Measurements from ENCODE around the gene CAMK1D.

CAMK1D gene

GRCh38 chr10:12703813-12704212 is 354.5 kb downstream of the CAMK1D start (continued):
- no peak for TF ChIP-seq AEBP2 (tag by site-specific recombination; IDR thresholded peaks at IDR 0.05; ENCODE audit: borderline replicate concordance)
- no peak for TF ChIP-seq ZNF223 (tag by site-specific recombination; IDR thresholded peaks at IDR 0.05)

GRCh38 chr10:12704488-12704887 is 355.1 kb downstream of the CAMK1D start:
- Histone ChIP-seq H3K27ac (ENCODE audit: extremely low read depth, low read depth, low read length) (no peak overlapping the region), H3K4me1 (ENCODE audit: control insufficient read depth, insufficient read depth, low read length) (peaks cover 18% of the 10 kb centered on the region), H3K9me3 (ENCODE audit: control insufficient read depth, insufficient read depth, low read depth, low read length) (no peaks in the 10 kb centered on the region), H3K36me3 (ENCODE audit: control insufficient read depth in 2 of 2, insufficient read depth in 1 of 2, low read length in 2 of 2) (no peaks in the 10 kb centered on the region), H3K4me3 (ENCODE audit: low read depth, low read length) (no peak overlapping the region)
- TF ChIP-seq, protein P1, sequence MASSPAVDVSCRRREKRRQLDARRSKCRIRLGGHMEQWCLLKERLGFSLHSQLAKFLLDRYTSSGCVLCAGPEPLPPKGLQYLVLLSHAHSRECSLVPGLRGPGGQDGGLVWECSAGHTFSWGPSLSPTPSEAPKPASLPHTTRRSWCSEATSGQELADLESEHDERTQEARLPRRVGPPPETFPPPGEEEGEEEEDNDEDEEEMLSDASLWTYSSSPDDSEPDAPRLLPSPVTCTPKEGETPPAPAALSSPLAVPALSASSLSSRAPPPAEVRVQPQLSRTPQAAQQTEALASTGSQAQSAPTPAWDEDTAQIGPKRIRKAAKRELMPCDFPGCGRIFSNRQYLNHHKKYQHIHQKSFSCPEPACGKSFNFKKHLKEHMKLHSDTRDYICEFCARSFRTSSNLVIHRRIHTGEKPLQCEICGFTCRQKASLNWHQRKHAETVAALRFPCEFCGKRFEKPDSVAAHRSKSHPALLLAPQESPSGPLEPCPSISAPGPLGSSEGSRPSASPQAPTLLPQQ (tag by site-specific recombination; IDR thresholded peaks at IDR 0.05): no peak
- no peak for TF ChIP-seq PRDM10 (tag by site-specific recombination; IDR thresholded peaks at IDR 0.05)
- no peak for TF ChIP-seq ZNF341 (tag by site-specific recombination; IDR thresholded peaks at IDR 0.05; ENCODE audit: low read depth)
- TF ChIP-seq ZNF488 (tag by site-specific recombination; IDR thresholded peaks at IDR 0.05): no peak
- TF ChIP-seq, protein P2, sequence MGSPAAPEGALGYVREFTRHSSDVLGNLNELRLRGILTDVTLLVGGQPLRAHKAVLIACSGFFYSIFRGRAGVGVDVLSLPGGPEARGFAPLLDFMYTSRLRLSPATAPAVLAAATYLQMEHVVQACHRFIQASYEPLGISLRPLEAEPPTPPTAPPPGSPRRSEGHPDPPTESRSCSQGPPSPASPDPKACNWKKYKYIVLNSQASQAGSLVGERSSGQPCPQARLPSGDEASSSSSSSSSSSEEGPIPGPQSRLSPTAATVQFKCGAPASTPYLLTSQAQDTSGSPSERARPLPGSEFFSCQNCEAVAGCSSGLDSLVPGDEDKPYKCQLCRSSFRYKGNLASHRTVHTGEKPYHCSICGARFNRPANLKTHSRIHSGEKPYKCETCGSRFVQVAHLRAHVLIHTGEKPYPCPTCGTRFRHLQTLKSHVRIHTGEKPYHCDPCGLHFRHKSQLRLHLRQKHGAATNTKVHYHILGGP (tag by site-specific recombination; IDR thresholded peaks at IDR 0.05): no peak
- TF ChIP-seq ZNF138 (tag by site-specific recombination; IDR thresholded peaks at IDR 0.05; ENCODE audit: borderline replicate concordance): no peak
- CTCF ChIA-PET: interaction anchor here (1.2 kb wide), 1 partner anchor 490 kb away, joined by 5 read pairs; no protein-coding TSS in a partner anchor
- POLR2A ChIA-PET: no interaction called here

DNA sequence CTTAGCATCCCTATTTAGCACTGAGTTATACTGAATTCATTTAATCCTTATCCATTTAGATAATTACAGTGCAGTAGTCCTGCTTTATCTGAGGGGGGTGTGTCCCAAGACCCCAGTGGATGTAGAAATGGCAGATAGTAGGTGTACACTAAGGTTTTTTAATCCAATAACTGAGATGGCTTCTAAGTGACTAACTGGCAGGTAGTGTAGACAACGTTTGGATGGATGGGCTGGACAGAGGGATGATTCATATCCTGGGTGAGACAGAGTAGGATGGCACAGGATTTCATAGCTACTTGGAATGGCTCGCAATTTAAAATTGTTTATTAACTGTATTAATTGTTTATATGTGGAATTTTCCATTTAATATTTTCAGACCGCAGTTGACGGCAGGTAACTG is 356.6 kb downstream of the CAMK1D start:
- H3K27ac ChIP-seq (ENCODE audit: extremely low read depth, low read depth, low read length): no peak overlapping the region
- no peaks in the 10 kb centered on the region for H3K9me3 ChIP-seq (ENCODE audit: control insufficient read depth, insufficient read depth, low read depth, low read length)
- H3K36me3 ChIP-seq (ENCODE audit: control insufficient read depth in 2 of 2, insufficient read depth in 1 of 2, low read length in 2 of 2): no peaks in the 10 kb centered on the region
- ChIA-PET POLR2A (no interaction called here), CTCF (interaction anchor here (0.8 kb wide), 1 partner anchor 200 kb away, joined by 8 read pairs; no protein-coding TSS in a partner anchor)
- peaks cover 22% of the 10 kb centered on the region for H3K4me1 ChIP-seq (ENCODE audit: control insufficient read depth, insufficient read depth, low read length)
- no peak overlapping the region for H3K4me3 ChIP-seq (ENCODE audit: low read depth, low read length)
- TF ChIP-seq ZSCAN30 (tag by site-specific recombination; IDR thresholded peaks at IDR 0.05): no peak
- TF ChIP-seq ZNF549 (tag by site-specific recombination; IDR thresholded peaks at IDR 0.05): no peak
- no peak for TF ChIP-seq ZNF624 (tag by site-specific recombination; IDR thresholded peaks at IDR 0.05)
- TF ChIP-seq ZNF670 (tag by site-specific recombination; IDR thresholded peaks at IDR 0.05; ENCODE audit: low read depth): no peak
- TF ChIP-seq ZNF544 (tag by site-specific recombination; IDR thresholded peaks at IDR 0.05): no peak
- TF ChIP-seq, protein P1 (tag by site-specific recombination; IDR thresholded peaks at IDR 0.05): no peak
- no peak for TF ChIP-seq ZBTB6 (tag by site-specific recombination; IDR thresholded peaks at IDR 0.05)
- TF ChIP-seq, protein P3, sequence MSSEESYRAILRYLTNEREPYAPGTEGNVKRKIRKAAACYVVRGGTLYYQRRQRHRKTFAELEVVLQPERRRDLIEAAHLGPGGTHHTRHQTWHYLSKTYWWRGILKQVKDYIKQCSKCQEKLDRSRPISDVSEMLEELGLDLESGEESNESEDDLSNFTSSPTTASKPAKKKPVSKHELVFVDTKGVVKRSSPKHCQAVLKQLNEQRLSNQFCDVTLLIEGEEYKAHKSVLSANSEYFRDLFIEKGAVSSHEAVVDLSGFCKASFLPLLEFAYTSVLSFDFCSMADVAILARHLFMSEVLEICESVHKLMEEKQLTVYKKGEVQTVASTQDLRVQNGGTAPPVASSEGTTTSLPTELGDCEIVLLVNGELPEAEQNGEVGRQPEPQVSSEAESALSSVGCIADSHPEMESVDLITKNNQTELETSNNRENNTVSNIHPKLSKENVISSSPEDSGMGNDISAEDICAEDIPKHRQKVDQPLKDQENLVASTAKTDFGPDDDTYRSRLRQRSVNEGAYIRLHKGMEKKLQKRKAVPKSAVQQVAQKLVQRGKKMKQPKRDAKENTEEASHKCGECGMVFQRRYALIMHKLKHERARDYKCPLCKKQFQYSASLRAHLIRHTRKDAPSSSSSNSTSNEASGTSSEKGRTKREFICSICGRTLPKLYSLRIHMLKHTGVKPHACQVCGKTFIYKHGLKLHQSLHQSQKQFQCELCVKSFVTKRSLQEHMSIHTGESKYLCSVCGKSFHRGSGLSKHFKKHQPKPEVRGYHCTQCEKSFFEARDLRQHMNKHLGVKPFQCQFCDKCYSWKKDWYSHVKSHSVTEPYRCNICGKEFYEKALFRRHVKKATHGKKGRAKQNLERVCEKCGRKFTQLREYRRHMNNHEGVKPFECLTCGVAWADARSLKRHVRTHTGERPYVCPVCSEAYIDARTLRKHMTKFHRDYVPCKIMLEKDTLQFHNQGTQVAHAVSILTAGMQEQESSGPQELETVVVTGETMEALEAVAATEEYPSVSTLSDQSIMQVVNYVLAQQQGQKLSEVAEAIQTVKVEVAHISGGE (tag by site-specific recombination; conservative IDR thresholded peaks at IDR 0.05; ENCODE audit: low read depth): no peak
- TF ChIP-seq ZFP3 (tag by site-specific recombination; IDR thresholded peaks at IDR 0.05; ENCODE audit: low read depth): no peak
- no peak for TF ChIP-seq ZNF560 (tag by site-specific recombination; IDR thresholded peaks at IDR 0.05; ENCODE audit: borderline replicate concordance)

All from HEK293 (cell line).